Measurements from ENCODE around the gene RHAG. TPM values are rescaled to one million over a fixed set of nuclear protein-coding genes. Genes with fewer than 3 reads are reported as not detected.

Gene RHAG
- total and polyA plus RNA-seq, 2 donors (not counting 1 experiment from before 2014, with no cell fraction given), result not detected

DNA sequence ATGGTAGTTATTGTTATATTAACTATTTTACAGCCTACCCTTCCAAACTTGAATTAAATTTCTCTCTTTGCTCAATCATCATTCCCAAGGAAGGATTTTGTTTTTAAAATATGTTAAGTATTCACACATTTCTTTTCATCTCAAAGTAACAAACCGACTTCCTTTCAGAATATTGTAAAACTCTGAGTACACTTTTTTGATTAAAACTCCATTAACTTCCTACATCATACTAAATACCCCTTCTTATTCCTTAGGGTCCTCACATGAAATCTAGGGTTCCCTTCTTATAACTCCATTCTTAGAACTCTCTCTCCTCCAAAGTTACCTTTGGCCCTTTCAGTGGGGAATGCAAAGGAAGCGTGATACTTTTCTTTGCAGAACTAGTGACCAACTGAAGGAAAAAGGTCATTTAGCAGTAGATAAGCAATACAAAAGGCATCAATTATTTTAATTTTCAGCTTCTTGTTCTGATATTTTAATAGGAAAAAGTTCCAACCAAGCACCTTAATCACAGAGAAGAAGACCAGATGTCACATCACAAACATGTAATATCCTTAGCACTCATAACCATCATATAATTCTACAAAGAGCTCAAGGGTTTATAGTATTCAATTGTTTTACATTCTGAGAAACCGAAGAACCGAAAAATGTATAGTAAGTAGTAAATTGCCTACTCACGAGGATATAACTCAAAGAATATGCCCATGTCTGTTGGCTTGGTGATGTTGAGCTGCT, 494 bp downstream of the RHAG start:
- no peak overlapping the region for H3K4me2 ChIP-seq (replicated peaks; ENCODE audit: low read depth, low read length, poor library complexity, severe bottlenecking)
- WGBS (ENCODE audit: insufficient coverage), result no CpG with 5 or more reads among the region's 5 CpGs
- ATAC-seq (ENCODE audit: low read depth), result no peak
- TF ChIP-seq, protein P1, sequence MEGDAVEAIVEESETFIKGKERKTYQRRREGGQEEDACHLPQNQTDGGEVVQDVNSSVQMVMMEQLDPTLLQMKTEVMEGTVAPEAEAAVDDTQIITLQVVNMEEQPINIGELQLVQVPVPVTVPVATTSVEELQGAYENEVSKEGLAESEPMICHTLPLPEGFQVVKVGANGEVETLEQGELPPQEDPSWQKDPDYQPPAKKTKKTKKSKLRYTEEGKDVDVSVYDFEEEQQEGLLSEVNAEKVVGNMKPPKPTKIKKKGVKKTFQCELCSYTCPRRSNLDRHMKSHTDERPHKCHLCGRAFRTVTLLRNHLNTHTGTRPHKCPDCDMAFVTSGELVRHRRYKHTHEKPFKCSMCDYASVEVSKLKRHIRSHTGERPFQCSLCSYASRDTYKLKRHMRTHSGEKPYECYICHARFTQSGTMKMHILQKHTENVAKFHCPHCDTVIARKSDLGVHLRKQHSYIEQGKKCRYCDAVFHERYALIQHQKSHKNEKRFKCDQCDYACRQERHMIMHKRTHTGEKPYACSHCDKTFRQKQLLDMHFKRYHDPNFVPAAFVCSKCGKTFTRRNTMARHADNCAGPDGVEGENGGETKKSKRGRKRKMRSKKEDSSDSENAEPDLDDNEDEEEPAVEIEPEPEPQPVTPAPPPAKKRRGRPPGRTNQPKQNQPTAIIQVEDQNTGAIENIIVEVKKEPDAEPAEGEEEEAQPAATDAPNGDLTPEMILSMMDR (IDR thresholded peaks at IDR 0.05), result no peak
- no peak for TF ChIP-seq EZH2 (IDR thresholded peaks at IDR 0.05; ENCODE audit: borderline replicate concordance, insufficient read depth, low read depth, low read length, poor library complexity, severe bottlenecking)
- H3K9ac ChIP-seq (ENCODE audit: low read length), result no peak overlapping the region
- Mint-ChIP-seq H3K27me3 (no peaks in the 10 kb centered on the region), H3K4me1 (no peaks in the 10 kb centered on the region), H3K27ac (no peak overlapping the region), H3K9me3 (ENCODE audit: insufficient read depth) (no peaks in the 10 kb centered on the region), H3K4me3 (no peak overlapping the region)
- H3K27me3 ChIP-seq (replicated peaks in 1 of 4; ENCODE audit: control extremely low read depth in 1 of 4, control insufficient read depth in 3 of 4, insufficient read depth in 4 of 4, low read length in 3 of 4), result no peaks in the 10 kb centered on the region
- no peak overlapping the region for H2AFZ ChIP-seq (ENCODE audit: insufficient read depth, low read depth, low read length, poor library complexity, severe bottlenecking)
- CTCF ChIA-PET, result no interaction called here
- H3K36me3 ChIP-seq (replicated peaks in 1 of 2; ENCODE audit: control extremely low read depth in 1 of 2, control insufficient read depth in 1 of 2, extremely low read depth in 1 of 2, insufficient read depth in 2 of 2, low read length in 1 of 2), result no peaks in the 10 kb centered on the region
- no peaks in the 10 kb centered on the region for H3K9me3 ChIP-seq (ENCODE audit: control extremely low read depth in 1 of 3, control insufficient read depth in 2 of 3, insufficient read depth in 1 of 3, low read length in 2 of 3)
- no peak for DNase-seq
- H3K4me1 ChIP-seq (ENCODE audit: control insufficient read depth in 2 of 2, insufficient read depth in 2 of 2, low read length in 2 of 2), result no peaks in the 10 kb centered on the region
- no peak overlapping the region for H3K4me3 ChIP-seq (ENCODE audit: control extremely low read depth in 1 of 5, extremely low read depth in 1 of 5, insufficient read depth in 1 of 5, low read depth in 2 of 5, low read length in 4 of 5)
- intact Hi-C loops (cut with micrococcal nuclease), result no loop called here
- no peaks in the 10 kb centered on the region for H4K20me1 ChIP-seq (ENCODE audit: control insufficient read depth, insufficient read depth, low read length, poor library complexity, severe bottlenecking)
- POLR2A ChIA-PET, result no interaction called here
- no peaks in the 10 kb centered on the region for H3K79me2 ChIP-seq (ENCODE audit: control insufficient read depth, insufficient read depth, low read length)
- H3K27ac ChIP-seq (ENCODE audit: low read length in 2 of 2), result no peak overlapping the region

DNA sequence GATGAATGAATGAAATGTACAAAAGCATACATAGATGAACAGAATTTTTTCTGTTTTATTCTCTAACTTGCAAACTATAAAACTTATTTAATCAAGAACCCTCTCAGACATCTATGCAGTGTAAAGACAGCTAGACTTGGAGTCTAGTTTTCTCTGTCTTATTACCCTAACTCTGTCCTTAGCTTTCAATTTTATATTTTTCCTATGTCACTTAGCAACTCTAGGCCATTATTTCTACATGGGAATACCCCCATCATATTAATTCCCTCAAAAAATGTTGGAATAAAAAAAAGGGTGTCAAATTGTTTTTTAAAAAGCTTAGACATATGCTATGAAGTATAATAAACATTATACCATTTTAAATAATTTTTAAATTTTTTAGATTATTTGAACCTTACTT, 1.2 kb downstream of the RHAG start:
- no peaks in the 10 kb centered on the region for H3K9me3 Mint-ChIP-seq (ENCODE audit: insufficient read depth)
- H2AFZ ChIP-seq (ENCODE audit: insufficient read depth, low read depth, low read length, poor library complexity, severe bottlenecking), result no peak overlapping the region
- no peaks in the 10 kb centered on the region for H3K4me1 ChIP-seq (ENCODE audit: control insufficient read depth in 2 of 2, insufficient read depth in 2 of 2, low read length in 2 of 2)
- H3K9me3 ChIP-seq (ENCODE audit: control extremely low read depth in 1 of 3, control insufficient read depth in 2 of 3, insufficient read depth in 1 of 3, low read length in 2 of 3), result no peaks in the 10 kb centered on the region
- H3K79me2 ChIP-seq (ENCODE audit: control insufficient read depth, insufficient read depth, low read length), result no peaks in the 10 kb centered on the region
- DNase-seq (no peak), ATAC-seq (ENCODE audit: low read depth) (no peak)
- no peak overlapping the region for H3K4me3 Mint-ChIP-seq
- no peaks in the 10 kb centered on the region for H3K4me1 Mint-ChIP-seq
- intact Hi-C loops (cut with micrococcal nuclease), result no loop called here
- POLR2A ChIA-PET, result no interaction called here
- CTCF ChIA-PET, result no interaction called here
- no peak for TF ChIP-seq EZH2 (IDR thresholded peaks at IDR 0.05; ENCODE audit: borderline replicate concordance, insufficient read depth, low read depth, low read length, poor library complexity, severe bottlenecking)
- TF ChIP-seq, protein P1 (IDR thresholded peaks at IDR 0.05), result no peak
- no peaks in the 10 kb centered on the region for H3K27me3 Mint-ChIP-seq
- no peaks in the 10 kb centered on the region for H3K36me3 ChIP-seq (replicated peaks in 1 of 2; ENCODE audit: control extremely low read depth in 1 of 2, control insufficient read depth in 1 of 2, extremely low read depth in 1 of 2, insufficient read depth in 2 of 2, low read length in 1 of 2)
- H3K27me3 ChIP-seq (replicated peaks in 1 of 4; ENCODE audit: control extremely low read depth in 1 of 4, control insufficient read depth in 3 of 4, insufficient read depth in 4 of 4, low read length in 3 of 4), result no peaks in the 10 kb centered on the region
- H4K20me1 ChIP-seq (ENCODE audit: control insufficient read depth, insufficient read depth, low read length, poor library complexity, severe bottlenecking), result no peaks in the 10 kb centered on the region
- H3K4me3 ChIP-seq (ENCODE audit: control extremely low read depth in 1 of 5, extremely low read depth in 1 of 5, insufficient read depth in 1 of 5, low read depth in 2 of 5, low read length in 4 of 5), result no peak overlapping the region
- H3K27ac Mint-ChIP-seq, result no peak overlapping the region
- H3K4me2 ChIP-seq (replicated peaks; ENCODE audit: low read depth, low read length, poor library complexity, severe bottlenecking), result no peak overlapping the region
- H3K9ac ChIP-seq (ENCODE audit: low read length), result no peak overlapping the region
- no peak overlapping the region for H3K27ac ChIP-seq (ENCODE audit: low read length in 2 of 2)

Data from B cell (primary cell).